HG03457 (cell line): ENCODE results near the gene ACTL7B.
A peak's percentile ranks its signal among the peaks of the same experiment; 100 is the strongest.
"Not testable (repeated sequence)": the region's sequence is repeated elsewhere in the genome, so short reads cannot be mapped to it uniquely, and the experiment has no call there.

Experiments
- ATAC-seq: cut with Tn5 transposase; IDR thresholded peaks from one replicate; pipeline ENCODE4 v1.9.1; 2021; ENCODE audit warnings: moderate number of reproducible peaks; ENCODE audit not compliant: unreplicated experiment

Gene ACTL7B

GRCh38 chr9:108855888-108856287, at the start of gene ACTL7B:
TSS of gene ACTL7B (minus strand) at chr9:108855986. CDS start at chr9:108855930, 56 bp downstream.
- ATAC-seq, result no peak

DNA sequence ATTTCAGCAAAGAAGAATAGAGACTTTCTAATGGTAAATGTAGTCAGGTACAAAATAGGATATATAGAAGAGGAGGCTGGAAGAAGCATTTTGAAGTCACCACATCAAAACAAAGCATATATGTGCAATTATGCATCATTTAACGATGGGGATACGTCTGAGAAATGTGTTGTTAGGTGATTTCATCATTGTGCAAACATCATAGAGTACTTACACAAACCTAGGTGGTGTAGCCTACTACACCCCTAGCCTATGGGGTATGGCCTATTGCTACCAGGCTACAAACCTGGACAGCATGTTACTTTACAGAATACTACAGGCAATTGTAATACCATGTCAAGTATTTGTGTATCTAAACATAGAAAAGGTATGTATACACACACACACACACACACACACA, 49.7 kb upstream of the ACTL7B start:
- no peak for ATAC-seq

GRCh38 chr9:108904161-108904560, 48.4 kb upstream of the ACTL7B start:
- ATAC-seq, result no peak

GRCh38 chr9:108903420-108904103, 47.8 kb upstream of the ACTL7B start:
- ATAC-seq, result no peak

DNA sequence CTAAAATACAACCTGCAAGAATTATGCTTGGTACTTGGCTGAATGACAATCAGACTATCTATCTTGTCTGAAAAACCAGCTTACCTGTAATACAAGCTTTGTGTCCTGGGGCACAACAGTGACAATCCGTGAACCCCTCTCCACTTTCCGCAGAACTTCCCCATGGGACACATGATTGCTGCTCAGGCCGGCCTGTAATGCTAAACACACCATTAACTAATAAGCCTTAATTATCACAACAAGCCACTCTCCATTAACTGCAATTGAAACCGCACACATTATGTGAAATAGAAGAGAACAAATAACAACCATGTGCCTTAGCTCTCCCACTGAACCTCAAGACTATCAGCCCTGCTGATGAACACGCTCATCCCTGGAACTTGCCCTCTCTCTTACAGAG, 44.4 kb upstream of the ACTL7B start:
- ATAC-seq, result no peak

DNA sequence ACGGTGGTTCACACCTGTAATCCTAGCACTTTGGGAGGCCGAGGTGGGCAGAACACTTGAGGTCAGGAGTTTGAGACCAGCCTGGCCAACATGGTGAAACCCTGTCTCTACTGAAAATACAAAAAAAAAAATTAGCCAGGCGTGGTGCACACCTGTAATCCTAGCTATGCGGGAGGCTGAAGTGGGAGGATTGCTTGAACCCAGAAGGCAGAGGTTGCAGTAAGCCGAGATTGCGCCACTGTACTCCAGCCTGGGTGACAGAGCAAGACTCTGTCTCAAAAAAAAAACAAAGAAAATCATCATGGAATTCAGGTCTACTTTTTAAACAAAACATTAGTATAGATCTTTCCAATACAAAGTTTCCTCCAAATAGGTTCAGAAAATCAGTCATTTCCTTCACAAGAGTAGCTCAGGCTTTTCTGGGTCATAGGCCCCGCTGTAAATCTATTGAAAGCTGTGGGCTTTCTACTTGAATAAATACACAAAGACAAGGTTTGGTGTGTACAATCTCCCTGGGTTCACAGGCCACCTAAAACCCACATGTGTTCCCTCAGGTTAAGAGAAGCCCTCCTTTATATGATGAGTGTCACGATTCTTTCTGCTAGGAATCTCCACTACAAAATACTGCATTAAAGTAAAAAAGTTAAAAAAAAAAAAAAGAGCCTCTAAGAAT, 43.4 kb upstream of the ACTL7B start:
- not testable (repeated sequence) for ATAC-seq

GRCh38 chr9:108897324-108898096, 41.7 kb upstream of the ACTL7B start:
- no peak for ATAC-seq

GRCh38 chr9:108894225-108894997, 38.6 kb upstream of the ACTL7B start:
- ATAC-seq, result no peak

DNA sequence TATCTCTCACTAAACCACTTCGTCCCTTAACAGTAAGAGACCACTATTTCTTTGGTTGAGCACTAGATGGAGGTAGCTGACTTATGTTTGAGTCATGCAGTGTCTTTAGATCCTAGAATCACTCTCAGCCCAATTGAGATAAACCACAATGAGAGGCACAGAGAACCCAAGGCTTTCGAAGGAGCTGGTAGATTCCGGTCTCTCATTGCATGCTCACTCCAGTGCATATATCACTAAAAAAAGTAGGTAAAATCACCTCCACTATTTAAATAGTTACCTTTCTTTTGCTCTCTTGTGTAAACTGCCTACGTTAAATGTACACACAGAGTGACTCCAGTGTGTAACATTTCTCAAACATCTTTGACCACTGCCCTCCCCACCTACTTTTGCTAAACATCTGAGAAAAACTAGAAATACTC, 33.9 kb upstream of the ACTL7B start:
- no peak for ATAC-seq

- ATAC-seq, result not testable (repeated sequence)
Observed at GRCh38 chr9:108886594-108887271, 30.9 kb upstream of the ACTL7B start.

DNA sequence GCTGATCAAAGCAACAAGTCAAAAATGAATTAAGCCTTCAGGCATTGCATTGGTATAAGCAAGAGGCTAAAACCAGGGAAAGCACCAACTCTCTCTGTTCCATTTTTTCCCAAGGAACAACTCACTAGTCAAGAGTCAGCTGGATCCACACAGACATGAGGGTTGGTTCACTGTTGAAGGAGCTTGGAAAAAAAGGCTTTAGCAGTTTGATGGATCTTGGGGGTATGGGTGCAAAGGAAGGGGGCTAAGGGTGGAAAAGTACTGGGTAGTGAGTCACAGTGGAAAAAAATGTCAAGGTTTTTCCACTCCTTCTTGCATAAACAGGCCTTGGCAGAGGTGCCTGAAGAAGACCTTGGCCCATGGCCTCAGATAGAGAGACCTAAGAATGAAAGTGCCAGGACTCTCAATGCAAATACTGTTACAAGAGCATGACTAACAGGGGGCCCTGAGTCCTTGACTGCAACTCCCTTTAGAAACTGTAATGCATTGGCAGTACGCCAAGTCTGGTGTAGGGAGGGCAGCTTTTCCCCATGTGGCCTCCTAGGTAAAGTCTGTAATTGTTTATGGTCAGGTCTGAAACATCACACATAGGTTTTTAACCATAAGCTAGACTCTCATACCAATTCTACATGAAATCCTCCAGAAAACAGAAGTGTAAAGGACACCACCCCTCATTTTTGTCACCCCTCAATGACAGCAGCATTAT, 30.0 kb upstream of the ACTL7B start:
- peak; percentile 97 for ATAC-seq

DNA sequence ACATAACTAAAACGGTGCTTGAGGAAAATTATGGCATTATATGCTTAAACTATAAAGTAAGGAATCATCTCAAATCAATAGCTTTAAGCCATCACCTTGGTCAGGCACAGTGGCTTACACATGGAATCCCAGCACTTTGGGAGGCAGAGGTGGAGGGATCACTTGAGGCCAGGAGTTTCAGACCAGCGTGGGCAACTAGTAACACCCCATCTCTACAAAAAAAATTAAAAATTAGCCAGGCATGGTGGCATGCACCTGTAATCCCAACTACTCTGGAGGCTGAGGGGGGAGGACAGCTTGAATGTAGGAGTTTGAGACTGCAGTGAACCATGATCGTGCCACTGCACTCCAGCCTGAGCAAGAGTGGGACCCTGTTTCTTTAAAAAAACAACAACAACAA, 28.9 kb upstream of the ACTL7B start:
- ATAC-seq, result no peak

GRCh38 chr9:108883085-108883484, 27.3 kb upstream of the ACTL7B start:
- no peak for ATAC-seq

- no peak for ATAC-seq
Observed at GRCh38 chr9:108882052-108882888, 26.5 kb upstream of the ACTL7B start.

- ATAC-seq, result no peak
Observed at GRCh38 chr9:108880738-108881316, 25.0 kb upstream of the ACTL7B start.

DNA sequence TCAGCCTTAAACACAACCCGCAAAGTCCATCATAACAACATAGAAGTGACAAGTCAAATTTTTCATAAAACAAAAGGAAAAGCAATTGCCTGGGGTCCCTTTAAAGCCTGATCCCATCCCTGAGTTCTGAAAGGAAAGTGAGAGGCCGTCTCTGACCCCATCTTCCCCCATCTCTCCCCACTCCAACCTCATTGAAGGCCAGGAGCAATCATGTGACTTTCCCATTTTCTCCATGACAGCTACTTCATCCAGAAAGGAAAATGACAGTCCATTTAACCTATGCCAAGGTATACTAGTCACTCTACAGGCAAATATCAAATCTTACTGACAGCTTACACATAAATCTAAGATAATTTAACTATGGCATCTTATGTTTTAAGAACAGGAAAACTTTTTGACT, 21.7 kb upstream of the ACTL7B start:
- ATAC-seq, result no peak

GRCh38 chr9:108876425-108876824, 20.6 kb upstream of the ACTL7B start:
- no peak for ATAC-seq

- no peak for ATAC-seq
Observed at GRCh38 chr9:108874058-108874788, 18.4 kb upstream of the ACTL7B start.
